ENCODE data around the gene CRTAC1. TPM values are rescaled to one million over a fixed set of nuclear protein-coding genes. Genes with fewer than 3 reads are reported as not detected.
A peak's percentile ranks its signal among the peaks of the same experiment; 100 is the strongest.

Gene CRTAC1
- total and polyA plus RNA-seq, 8 donors = 2.5 to 44.0 (median 4.4) TPM

DNA sequence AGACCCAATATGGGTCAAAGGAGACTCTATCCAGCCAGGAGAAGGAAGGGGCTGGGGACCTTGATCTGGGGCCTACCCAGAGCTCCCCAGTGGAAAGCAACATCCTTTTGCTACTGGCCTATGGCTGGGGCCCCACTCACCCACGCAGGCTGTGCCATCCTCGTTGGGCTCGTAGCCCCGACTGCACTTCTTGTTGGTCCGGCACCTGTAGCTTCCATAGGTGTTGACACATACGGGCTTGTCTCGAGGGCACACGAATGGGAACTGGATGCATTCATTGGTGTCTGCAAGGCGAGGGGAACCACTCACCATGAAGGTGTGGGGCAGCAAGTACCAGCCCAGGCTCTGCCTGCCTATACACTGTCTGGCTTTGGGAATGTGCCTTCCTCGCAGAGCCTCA lies 150.3 kb downstream of the CRTAC1 start:
- Histone ChIP-seq H3K9me3 (no peaks in the 10 kb centered on the region), H3K27ac (no peak overlapping the region), H3K4me1 (no peaks in the 10 kb centered on the region), H3K27me3 (peaks cover 0 to 11% of the 10 kb centered on the region in 2 donors), H3K36me3 (no peaks in the 10 kb centered on the region), H3K4me3 (no peak overlapping the region)
- DNase-seq = peak in 1 of 4 donors; percentile 21
- intact Hi-C loops (cut with DNase I) = no loop called here
- no peak for ATAC-seq
- TF ChIP-seq CTCF (IDR thresholded peaks at IDR 0.05) = no peak

DNA sequence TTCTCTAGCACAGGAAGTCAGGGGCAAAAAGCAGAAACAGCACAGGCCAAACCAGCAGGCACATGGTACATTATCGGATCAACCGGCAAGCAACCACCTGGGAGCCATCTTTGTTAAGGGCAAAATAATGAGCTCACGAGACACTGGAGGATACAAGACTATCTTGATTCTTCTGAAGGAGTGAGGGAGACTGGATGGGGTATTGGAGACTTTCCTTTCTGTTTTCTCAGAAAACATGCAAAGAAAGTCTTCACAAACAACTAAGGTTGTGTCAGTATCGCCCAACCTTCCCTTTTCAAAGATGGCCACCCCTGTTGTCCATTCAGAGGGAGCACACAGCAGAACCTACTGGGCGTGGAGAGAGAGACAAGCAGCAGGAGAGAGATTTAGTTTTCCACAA lies 151.2 kb downstream of the CRTAC1 start:
- Histone ChIP-seq H3K4me1 (no peaks in the 10 kb centered on the region), H3K27ac (no peak overlapping the region), H3K4me3 (no peak overlapping the region), H3K36me3 (no peaks in the 10 kb centered on the region), H3K9me3 (no peaks in the 10 kb centered on the region), H3K27me3 (peaks cover 0 to 11% of the 10 kb centered on the region in 2 donors)
- intact Hi-C loops (cut with DNase I) = no loop called here
- DNase-seq = no peak
- no peak for TF ChIP-seq CTCF (IDR thresholded peaks at IDR 0.05)
- no peak for ATAC-seq

DNA sequence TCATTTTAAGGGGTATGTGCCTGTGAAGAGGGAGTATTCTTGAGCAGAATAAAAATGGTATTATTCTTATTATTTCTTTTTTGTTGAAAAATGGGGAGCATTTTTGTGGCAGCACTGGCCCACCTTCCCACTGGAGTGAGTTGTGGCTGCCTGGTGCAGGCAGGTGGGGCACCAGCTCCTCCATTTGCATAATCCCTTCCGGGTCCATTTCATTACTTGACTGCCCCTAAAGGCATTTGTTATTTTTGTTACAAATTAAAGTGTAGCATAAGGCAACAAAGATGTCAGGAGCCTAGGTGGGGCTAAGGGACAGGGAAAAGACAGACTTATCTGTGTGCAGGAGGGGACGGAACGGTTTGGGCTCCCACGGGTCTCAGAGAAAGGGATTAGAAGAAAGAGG lies 154.0 kb downstream of the CRTAC1 start:
- H3K4me1 ChIP-seq = no peaks in the 10 kb centered on the region
- TF ChIP-seq CTCF (IDR thresholded peaks at IDR 0.05) = no peak
- no peak for DNase-seq
- H3K9me3 ChIP-seq = no peaks in the 10 kb centered on the region
- no peak overlapping the region for H3K27ac ChIP-seq
- no peak overlapping the region for H3K4me3 ChIP-seq
- H3K36me3 ChIP-seq = no peaks in the 10 kb centered on the region
- no peak for ATAC-seq
- intact Hi-C loops (cut with DNase I) = no loop called here
- H3K27me3 ChIP-seq = peaks cover 0 to 14% of the 10 kb centered on the region in 2 donors

- H3K27ac ChIP-seq = no peak overlapping the region
- H3K4me3 ChIP-seq = no peak overlapping the region
- no peaks in the 10 kb centered on the region for H3K4me1 ChIP-seq
- TF ChIP-seq CTCF (IDR thresholded peaks at IDR 0.05) = no peak
- no peaks in the 10 kb centered on the region for H3K9me3 ChIP-seq
- peaks cover 0 to 20% of the 10 kb centered on the region in 2 donors for H3K27me3 ChIP-seq
- H3K36me3 ChIP-seq = no peaks in the 10 kb centered on the region
- ATAC-seq (no peak), DNase-seq (peak in 1 of 4 donors; percentile 34)
- intact Hi-C loops (cut with DNase I) = no loop called here
Measured at GRCh38 chr10:97875391-97875790, 155.0 kb downstream of the CRTAC1 start.

DNA sequence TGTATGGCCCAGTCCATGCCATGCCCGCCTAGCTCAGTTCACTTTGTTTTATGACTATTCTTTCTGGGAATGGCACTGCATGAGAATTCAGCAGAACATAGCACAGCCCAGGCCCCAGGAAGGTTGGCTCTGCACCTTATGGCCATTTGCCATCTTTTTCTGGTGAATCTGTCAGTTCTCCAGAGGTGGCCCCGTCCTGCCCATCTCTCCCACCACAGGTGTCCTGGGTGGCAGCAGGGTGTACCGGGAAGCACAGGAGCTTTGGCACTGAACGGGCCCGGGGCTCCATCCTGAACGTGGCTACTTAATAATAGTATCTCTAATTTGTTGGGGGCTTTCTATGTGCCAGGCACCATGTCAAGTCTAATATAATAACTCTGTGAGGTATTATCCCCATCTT lies 156.1 kb downstream of the CRTAC1 start:
- no peak for ATAC-seq
- TF ChIP-seq CTCF (IDR thresholded peaks at IDR 0.05) = no peak

More for the DNA sequence above, 156.1 kb downstream of the CRTAC1 start:
- Histone ChIP-seq H3K4me1 (peaks cover under 1 to 4% of the 10 kb centered on the region in 2 donors), H3K4me3 (no peak overlapping the region), H3K27ac (no peak overlapping the region), H3K27me3 (peaks cover 0 to 29% of the 10 kb centered on the region in 2 donors), H3K36me3 (no peaks in the 10 kb centered on the region), H3K9me3 (no peaks in the 10 kb centered on the region)
- DNase-seq = peak in 1 of 4 donors; percentile 61
- intact Hi-C loops (cut with DNase I) = no loop called here

All from left lung (tissue), 10 donors.